B cell (primary cell): ENCODE measurements around the gene RAD50.

ENCODE experiments used
- EZH2 ChIP-seq: IDR thresholded peaks from 2 replicates; pipeline ENCODE4 v1.6.1; 2012; ENCODE audit warnings: borderline replicate concordance, low read depth, mild to moderate bottlenecking, moderate library complexity, low read length; ENCODE audit not compliant: insufficient read depth, poor library complexity, severe bottlenecking
- TF ChIP-seq, protein P1 (sequence below): fragments of 200-600 bp; IDR thresholded peaks from one replicate; pipeline ENCODE4 v1.8.0; 2022; ENCODE audit warnings: antibody characterized with exemption, mild to moderate bottlenecking

- TF ChIP-seq, protein P1, sequence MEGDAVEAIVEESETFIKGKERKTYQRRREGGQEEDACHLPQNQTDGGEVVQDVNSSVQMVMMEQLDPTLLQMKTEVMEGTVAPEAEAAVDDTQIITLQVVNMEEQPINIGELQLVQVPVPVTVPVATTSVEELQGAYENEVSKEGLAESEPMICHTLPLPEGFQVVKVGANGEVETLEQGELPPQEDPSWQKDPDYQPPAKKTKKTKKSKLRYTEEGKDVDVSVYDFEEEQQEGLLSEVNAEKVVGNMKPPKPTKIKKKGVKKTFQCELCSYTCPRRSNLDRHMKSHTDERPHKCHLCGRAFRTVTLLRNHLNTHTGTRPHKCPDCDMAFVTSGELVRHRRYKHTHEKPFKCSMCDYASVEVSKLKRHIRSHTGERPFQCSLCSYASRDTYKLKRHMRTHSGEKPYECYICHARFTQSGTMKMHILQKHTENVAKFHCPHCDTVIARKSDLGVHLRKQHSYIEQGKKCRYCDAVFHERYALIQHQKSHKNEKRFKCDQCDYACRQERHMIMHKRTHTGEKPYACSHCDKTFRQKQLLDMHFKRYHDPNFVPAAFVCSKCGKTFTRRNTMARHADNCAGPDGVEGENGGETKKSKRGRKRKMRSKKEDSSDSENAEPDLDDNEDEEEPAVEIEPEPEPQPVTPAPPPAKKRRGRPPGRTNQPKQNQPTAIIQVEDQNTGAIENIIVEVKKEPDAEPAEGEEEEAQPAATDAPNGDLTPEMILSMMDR = no peak
- TF ChIP-seq EZH2 = no peak
Measured at GRCh38 chr5:132608107-132608506, 51.3 kb downstream of the RAD50 start.
